ENCODE results near the gene CHMP1A. TPM values are rescaled to one million over a fixed set of nuclear protein-coding genes. Genes with fewer than 3 reads are reported as not detected.
A peak's percentile ranks its signal among the peaks of the same experiment; 100 is the strongest.

Gene CHMP1A
- total RNA-seq, 1 experiment from 2014 or later, result 158 TPM

- ChIA-PET CTCF (no interaction called here), RAD21 (ENCODE audit: low non-redundant PET in 1 of 2, low total read pairs in 2 of 2, uncharacterized antibody in 2 of 2, unreplicated experiment in 2 of 2) (no interaction called here), POLR2A (no interaction called here)
- peaks cover 16% of the 10 kb centered on the region for H3K79me2 ChIP-seq (ENCODE audit: insufficient read depth, low read length)
- TF ChIP-seq POLR2AphosphoS5 (IDR thresholded peaks at IDR 0.05; ENCODE audit: low read depth, low read length) (peak; percentile 7; the same call in 1 of the 2 replicates), SRF (IDR thresholded peaks at IDR 0.05; ENCODE audit: low read depth) (no peak), CBX3 (IDR thresholded peaks at IDR 0.05; ENCODE audit: low read depth) (no peak), CEBPB (IDR thresholded peaks at IDR 0.05; ENCODE audit: low read depth) (no peak), POLR2A (IDR thresholded peaks at IDR 0.05; ENCODE audit: borderline replicate concordance, extremely low read depth, insufficient read depth, insufficient read length) (no peak)
- H3K4me3 ChIP-seq (replicated peaks in 1 of 2; ENCODE audit: low read depth in 1 of 2, low read length in 2 of 2), result no peak overlapping the region
- ATAC-seq (peak; percentile 3; the same call in 1 of the 2 replicates), DNase-seq (ENCODE audit: low read depth, low spot score) (no peak)
- peaks cover 30 to 64% of the 10 kb centered on the region in 2 experiments; a peak in 3 of 4 replicates for H3K36me3 ChIP-seq (ENCODE audit: control insufficient read depth in 1 of 2, insufficient read depth in 2 of 2, low read length in 2 of 2)
- intact Hi-C loops (cut with micrococcal nuclease), result no loop called here
- H3K4me2 ChIP-seq (ENCODE audit: low read length), result no peak overlapping the region
- no peaks in the 10 kb centered on the region for H3K9me3 ChIP-seq (ENCODE audit: control insufficient read depth in 1 of 2, insufficient read depth in 1 of 2, low read depth in 1 of 2, low read length in 2 of 2)
- no peak overlapping the region for H2AFZ ChIP-seq (ENCODE audit: low read depth, low read length, poor library complexity, severe bottlenecking)
- no peaks in the 10 kb centered on the region for H3K27me3 ChIP-seq (ENCODE audit: insufficient read depth, low read length)
- peaks cover under 1 to 2% of the 10 kb centered on the region in 2 experiments; a peak in 3 of 4 replicates for H3K4me1 ChIP-seq (ENCODE audit: control insufficient read depth in 1 of 2, insufficient read depth in 2 of 2, low read length in 2 of 2)
- H4K20me1 ChIP-seq (ENCODE audit: insufficient read depth), result no peaks in the 10 kb centered on the region
- BruUV-seq (replicated peaks), result no TSS peak
- H3K27ac ChIP-seq (ENCODE audit: low read depth, low read length), result peak overlapping the region; percentile 3; the same call in 1 of the 2 replicates
- no peaks in the 10 kb centered on the region for H3K9me2 ChIP-seq (ENCODE audit: insufficient read depth)
- no peak overlapping the region for H3K9ac ChIP-seq (ENCODE audit: low read length)
Observed at GRCh38 chr16:89693931-89694783, 36.6 kb upstream of the CHMP1A start.

- Histone ChIP-seq H3K27me3 (ENCODE audit: insufficient read depth, low read length) (no peaks in the 10 kb centered on the region), H3K4me2 (ENCODE audit: low read length) (no peak overlapping the region), H3K79me2 (ENCODE audit: insufficient read depth, low read length) (peaks cover 18% of the 10 kb centered on the region), H3K36me3 (ENCODE audit: control insufficient read depth in 1 of 2, insufficient read depth in 2 of 2, low read length in 2 of 2) (peaks cover 29 to 63% of the 10 kb centered on the region in 2 experiments; a peak in 3 of 4 replicates), H2AFZ (ENCODE audit: low read depth, low read length, poor library complexity, severe bottlenecking) (no peak overlapping the region), H3K9me2 (ENCODE audit: insufficient read depth) (no peaks in the 10 kb centered on the region), H3K9me3 (ENCODE audit: control insufficient read depth in 1 of 2, insufficient read depth in 1 of 2, low read depth in 1 of 2, low read length in 2 of 2) (no peaks in the 10 kb centered on the region), H4K20me1 (ENCODE audit: insufficient read depth) (no peaks in the 10 kb centered on the region), H3K4me1 (ENCODE audit: control insufficient read depth in 1 of 2, insufficient read depth in 2 of 2, low read length in 2 of 2) (no peaks in the 10 kb centered on the region), H3K27ac (ENCODE audit: low read depth, low read length) (peak overlapping the region; percentile 28; the same call in 1 of the 2 replicates), H3K9ac (ENCODE audit: low read length) (no peak overlapping the region), H3K4me3 (replicated peaks in 1 of 2; ENCODE audit: low read depth in 1 of 2, low read length in 2 of 2) (no peak overlapping the region)
- CTCF ChIA-PET, result no interaction called here
- POLR2A ChIA-PET, result no interaction called here
- no peak for ATAC-seq
- RAD21 ChIA-PET (ENCODE audit: low non-redundant PET in 1 of 2, low total read pairs in 2 of 2, uncharacterized antibody in 2 of 2, unreplicated experiment in 2 of 2), result no interaction called here
- BruUV-seq (replicated peaks), result no TSS peak
- intact Hi-C loops (cut with micrococcal nuclease), result no loop called here
- DNase-seq (ENCODE audit: low read depth, low spot score), result no peak
- TF ChIP-seq ATF3 (IDR thresholded peaks at IDR 0.05), result no peak
- no peak for TF ChIP-seq POLR2AphosphoS5 (IDR thresholded peaks at IDR 0.05; ENCODE audit: low read depth, low read length)
- TF ChIP-seq CBX3 (IDR thresholded peaks at IDR 0.05; ENCODE audit: low read depth), result no peak
- no peak for TF ChIP-seq EZH2phosphoT487 (IDR thresholded peaks at IDR 0.05; ENCODE audit: borderline replicate concordance)
- no peak for TF ChIP-seq SRF (IDR thresholded peaks at IDR 0.05; ENCODE audit: low read depth)
- no peak for TF ChIP-seq SP1 (IDR thresholded peaks at IDR 0.05; ENCODE audit: low read depth)
- TF ChIP-seq TCF7L2 (IDR thresholded peaks at IDR 0.05; ENCODE audit: borderline replicate concordance, extremely low read depth, insufficient read depth, insufficient read length), result no peak
- TF ChIP-seq FOSL1 (IDR thresholded peaks at IDR 0.05; ENCODE audit: low read depth), result no peak
- TF ChIP-seq CTCF (IDR thresholded peaks at IDR 0.05 in 2 of 3, conservative IDR thresholded peaks at IDR 0.05 in 1 of 3; ENCODE audit: borderline replicate concordance in 1 of 3, insufficient read depth in 1 of 3, low read depth in 2 of 3, low read length in 2 of 3), result no peak
- no peak for TF ChIP-seq REST (IDR thresholded peaks at IDR 0.05; ENCODE audit: low read depth)
- no peak for TF ChIP-seq ZNF274 (IDR thresholded peaks at IDR 0.05; ENCODE audit: low read depth, low read length)
Observed at GRCh38 chr16:89693289-89693731, 35.8 kb upstream of the CHMP1A start.

Data from HCT116 (cell line).